Esophagus muscularis mucosa (tissue), 4 donors: ENCODE measurements around the gene WT1.

Experiments used
- CTCF ChIP-seq, 3 experiments: fragments of 200-600 bp in 2 of 3; fragments of 450-650 bp in 1 of 3; sonication (generic) in 2 of 3; IDR thresholded peaks; one replicate each; pipeline ENCODE4 v1.5.1; 2017 to 2019; ENCODE audit warnings: antibody characterized with exemption in 3 of 3, mild to moderate bottlenecking in 2 of 3, moderate library complexity in 1 of 3
- EP300 ChIP-seq: sonication (generic); formaldehyde crosslinking; IDR thresholded peaks from one replicate; pipeline ENCODE4 v1.6.1; 2017; ENCODE audit warnings: antibody characterized with exemption
- POLR2A ChIP-seq: fragments of 450-650 bp; IDR thresholded peaks from one replicate; pipeline ENCODE4 v1.6.1; 2017; ENCODE audit warnings: antibody characterized with exemption, moderate library complexity, mild to moderate bottlenecking, low read depth
- POLR2AphosphoS5 ChIP-seq, 2 donors: sonication (generic); formaldehyde crosslinking; IDR thresholded peaks; one replicate each; pipeline ENCODE4 v1.6.1; 2017; ENCODE audit warnings: antibody characterized with exemption in 2 of 2

- no peak for TF ChIP-seq CTCF (IDR thresholded peaks at IDR 0.05)
- TF ChIP-seq POLR2A = no peak
- no peak for TF ChIP-seq POLR2AphosphoS5 (IDR thresholded peaks at IDR 0.05)
- no peak for TF ChIP-seq EP300
These were observed 40.2 kb downstream of the WT1 start for GRCh38 chr11:32395127-32395526.
